ENCODE data around the gene PRRC2B.

DNA sequence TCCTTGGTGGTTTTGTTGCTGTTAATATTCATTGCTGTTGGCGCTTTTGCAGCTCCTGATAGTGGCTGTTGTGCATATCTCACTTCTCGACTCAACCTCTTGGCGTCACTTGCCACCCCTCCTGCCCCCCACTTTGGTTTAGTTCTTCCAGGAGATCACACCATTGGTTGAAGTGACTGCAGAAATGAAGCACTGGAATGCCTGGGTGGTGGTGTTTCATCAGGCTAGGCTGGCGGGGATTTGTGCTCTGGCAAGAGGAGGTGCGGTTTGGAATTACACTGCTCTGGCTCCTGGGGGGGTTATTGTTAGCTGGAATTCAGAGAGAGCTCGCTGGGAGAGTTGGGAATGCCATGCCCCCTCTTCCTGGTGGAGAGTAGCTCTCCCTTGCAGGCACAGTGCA is 11.5 kb downstream of the PRRC2B start:
- TF ChIP-seq, protein P1, sequence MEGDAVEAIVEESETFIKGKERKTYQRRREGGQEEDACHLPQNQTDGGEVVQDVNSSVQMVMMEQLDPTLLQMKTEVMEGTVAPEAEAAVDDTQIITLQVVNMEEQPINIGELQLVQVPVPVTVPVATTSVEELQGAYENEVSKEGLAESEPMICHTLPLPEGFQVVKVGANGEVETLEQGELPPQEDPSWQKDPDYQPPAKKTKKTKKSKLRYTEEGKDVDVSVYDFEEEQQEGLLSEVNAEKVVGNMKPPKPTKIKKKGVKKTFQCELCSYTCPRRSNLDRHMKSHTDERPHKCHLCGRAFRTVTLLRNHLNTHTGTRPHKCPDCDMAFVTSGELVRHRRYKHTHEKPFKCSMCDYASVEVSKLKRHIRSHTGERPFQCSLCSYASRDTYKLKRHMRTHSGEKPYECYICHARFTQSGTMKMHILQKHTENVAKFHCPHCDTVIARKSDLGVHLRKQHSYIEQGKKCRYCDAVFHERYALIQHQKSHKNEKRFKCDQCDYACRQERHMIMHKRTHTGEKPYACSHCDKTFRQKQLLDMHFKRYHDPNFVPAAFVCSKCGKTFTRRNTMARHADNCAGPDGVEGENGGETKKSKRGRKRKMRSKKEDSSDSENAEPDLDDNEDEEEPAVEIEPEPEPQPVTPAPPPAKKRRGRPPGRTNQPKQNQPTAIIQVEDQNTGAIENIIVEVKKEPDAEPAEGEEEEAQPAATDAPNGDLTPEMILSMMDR (IDR thresholded peaks at IDR 0.05) = no peak
- no peak for TF ChIP-seq POLR2A (IDR thresholded peaks at IDR 0.05)

Measured in lower leg skin (tissue), 3 donors.